Activated naive CD4-positive, alpha-beta T cell treated with anti-CD3 and anti-CD28 coated beads, Interleukin-2, amount 50 U/mL, for 16 hours (primary cell): ENCODE data around the gene TCF7L2.
"Not testable (repeated sequence)": the region's sequence is repeated elsewhere in the genome, so short reads cannot be mapped to it uniquely, and the experiment has no call there.

ENCODE experiments used
- DNase-seq: peaks from one replicate; pipeline ENCODE4 v3.0.0-alpha.2; 2020

Gene TCF7L2

GRCh38 chr10:113052076-113052830, 102.2 kb downstream of the TCF7L2 start:
- no peak for DNase-seq

- no peak for DNase-seq
These were observed 103.0 kb downstream of the TCF7L2 start for GRCh38 chr10:113053091-113053490.

DNA sequence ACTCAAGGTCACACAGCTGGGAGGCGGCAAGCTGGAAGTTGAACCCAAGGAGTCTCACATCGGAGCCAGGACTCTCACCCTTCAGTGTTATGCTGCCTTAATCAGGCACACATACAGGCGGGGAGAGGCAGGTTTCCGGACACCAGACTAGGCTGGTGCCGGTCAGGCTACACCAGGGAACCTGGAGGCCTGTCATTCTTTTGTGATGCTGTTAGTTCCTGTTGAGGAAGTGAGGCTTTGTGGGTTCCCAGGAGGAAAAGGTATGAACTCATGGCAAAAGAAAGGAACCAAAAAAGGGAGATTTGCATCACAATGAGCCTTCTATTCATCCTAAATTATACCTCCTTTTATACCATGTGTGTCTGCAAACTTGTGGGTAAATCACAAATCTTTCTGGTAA, 103.8 kb downstream of the TCF7L2 start:
- no peak for DNase-seq

GRCh38 chr10:113055458-113055857, 105.4 kb downstream of the TCF7L2 start:
- no peak for DNase-seq

GRCh38 chr10:113056030-113056429, 106.0 kb downstream of the TCF7L2 start:
- no peak for DNase-seq

- DNase-seq: no peak
These were observed 106.5 kb downstream of the TCF7L2 start for GRCh38 chr10:113056441-113057021.

GRCh38 chr10:113057948-113058522, 108.0 kb downstream of the TCF7L2 start:
- DNase-seq: no peak

- DNase-seq: no peak
These were observed 108.7 kb downstream of the TCF7L2 start for GRCh38 chr10:113058523-113059370.

GRCh38 chr10:113059371-113059780, 109.3 kb downstream of the TCF7L2 start:
- DNase-seq: no peak

GRCh38 chr10:113060201-113061053, 110.4 kb downstream of the TCF7L2 start:
- DNase-seq: no peak

GRCh38 chr10:113061054-113061430, 111.0 kb downstream of the TCF7L2 start:
- DNase-seq: no peak

- no peak for DNase-seq
These were observed 111.5 kb downstream of the TCF7L2 start for GRCh38 chr10:113061557-113061956.

GRCh38 chr10:113063043-113063967, 113.3 kb downstream of the TCF7L2 start:
- no peak for DNase-seq

- DNase-seq: no peak
These were observed 114.0 kb downstream of the TCF7L2 start for GRCh38 chr10:113064039-113064438.

GRCh38 chr10:113066120-113066519, 116.1 kb downstream of the TCF7L2 start:
- DNase-seq: not testable (repeated sequence)

DNA sequence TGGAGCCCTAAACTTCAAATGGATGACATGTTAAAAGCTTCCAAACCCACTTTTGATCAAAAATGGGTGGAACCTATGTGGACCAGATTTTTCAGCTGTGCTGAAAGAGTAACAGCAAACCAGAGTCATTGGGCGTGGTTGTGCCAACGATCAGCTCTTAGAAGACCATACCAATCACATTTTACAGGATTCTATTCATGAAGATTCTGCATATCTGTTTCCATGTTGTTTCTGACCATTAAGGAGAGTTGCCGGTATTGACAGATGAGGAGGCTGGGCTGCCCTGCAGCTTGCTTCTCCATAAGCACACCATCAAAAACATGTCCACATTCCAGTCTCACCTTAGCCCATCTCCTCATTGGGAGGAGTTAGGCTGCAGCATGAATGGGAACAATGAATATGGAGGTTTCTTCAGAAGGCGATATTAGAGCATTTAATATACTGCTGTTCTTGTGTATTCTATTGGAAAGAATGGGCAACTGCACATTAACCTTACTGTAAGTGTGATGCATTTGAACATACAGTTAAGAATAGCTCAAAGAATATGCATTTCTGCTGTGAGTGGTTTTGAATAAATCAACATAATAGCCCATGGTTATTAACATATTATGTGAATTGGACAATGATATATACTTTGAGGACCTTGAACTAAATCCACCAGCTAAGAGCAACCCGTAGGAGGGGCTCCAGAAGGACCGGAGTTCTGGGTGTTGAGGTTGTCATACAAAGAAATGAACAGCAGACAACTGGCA, 116.7 kb downstream of the TCF7L2 start:
- no peak for DNase-seq

GRCh38 chr10:113067501-113067900, 117.5 kb downstream of the TCF7L2 start:
- no peak for DNase-seq

DNA sequence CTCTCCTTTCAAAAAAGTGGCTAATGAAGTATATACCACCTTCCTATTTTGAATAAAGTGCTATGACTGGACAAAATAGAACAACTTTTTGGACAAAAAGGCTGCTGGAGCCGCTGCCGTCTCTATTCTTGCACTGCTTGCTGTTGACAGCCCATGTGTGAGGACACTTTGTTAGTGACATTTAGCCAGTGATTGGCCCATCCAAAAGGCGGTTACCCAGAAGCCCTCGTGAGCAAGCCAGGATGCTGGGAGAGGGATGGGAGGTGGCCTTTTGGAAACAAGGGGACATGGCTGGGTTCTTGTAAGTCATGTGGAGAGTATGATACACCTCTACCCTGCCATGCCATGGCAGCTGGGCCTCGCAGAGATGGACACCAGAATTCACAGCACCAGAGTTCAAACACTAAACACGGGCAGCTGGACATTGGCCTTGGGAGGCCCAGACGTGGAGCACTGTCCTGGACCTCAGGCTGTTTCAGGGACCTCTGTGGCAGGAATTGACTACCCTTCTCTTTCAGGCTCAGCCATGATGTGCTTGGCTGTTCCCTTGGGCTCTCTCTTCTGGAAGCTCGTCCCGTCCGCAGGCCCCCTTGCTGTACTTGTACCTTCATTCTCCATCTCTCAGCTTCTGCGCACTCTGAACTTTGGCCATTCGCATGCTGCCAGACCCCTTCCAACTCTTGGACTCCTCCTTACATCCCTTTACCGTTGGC, 118.3 kb downstream of the TCF7L2 start:
- no peak for DNase-seq

DNA sequence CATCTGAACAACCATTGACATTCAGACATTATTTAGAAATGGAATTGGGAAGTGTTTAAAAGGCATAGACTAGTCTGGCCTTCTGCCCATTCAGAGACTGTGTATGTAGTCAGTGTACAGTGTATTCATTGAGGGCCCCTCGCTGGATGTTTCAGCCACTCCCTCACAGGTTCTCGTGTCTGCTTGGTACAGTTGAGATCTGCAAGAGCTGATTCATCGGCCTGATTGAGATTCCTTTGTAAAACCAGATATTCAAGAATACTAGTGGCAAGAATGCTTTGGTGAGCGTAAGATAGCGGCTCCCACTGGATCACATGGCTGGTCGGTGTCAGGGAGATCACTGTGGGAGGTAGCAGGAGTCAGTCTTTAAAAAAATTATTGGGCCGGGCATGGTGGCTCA, 119.5 kb downstream of the TCF7L2 start:
- DNase-seq: no peak

DNA sequence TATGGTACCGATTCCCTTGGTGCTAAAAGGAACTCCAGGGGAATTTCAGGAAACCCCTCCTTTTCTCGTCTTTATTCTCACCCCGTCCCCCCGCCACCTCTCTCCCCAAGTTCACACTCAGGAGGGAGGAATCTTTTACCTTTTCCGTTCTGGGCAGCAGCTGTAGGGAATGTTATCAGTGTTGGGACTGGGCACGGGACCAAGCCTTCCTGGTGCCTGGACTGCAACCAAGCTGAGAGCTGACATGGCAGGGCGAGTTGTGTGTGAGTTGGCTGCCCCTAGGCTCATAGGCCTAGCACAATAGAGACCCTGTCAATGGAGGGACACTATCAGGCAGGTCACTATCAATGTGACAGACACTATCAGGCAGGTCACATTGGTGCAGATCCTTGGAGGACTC, 121.4 kb downstream of the TCF7L2 start:
- no peak for DNase-seq
